ENCODE data around the gene PLAC1.

The PLAC1 gene

GRCh38 chrX:134654398-134655012, 3.8 kb downstream of the PLAC1 start:
- no peak for TF ChIP-seq CTCF (conservative IDR thresholded peaks at IDR 0.05)
- H3K27ac ChIP-seq = no peak overlapping the region

GRCh38 chrX:134653835-134654234, 4.4 kb downstream of the PLAC1 start:
- no peak for TF ChIP-seq CTCF (conservative IDR thresholded peaks at IDR 0.05)
- H3K27ac ChIP-seq = no peak overlapping the region

GRCh38 chrX:134650701-134651100, 7.6 kb downstream of the PLAC1 start:
- H3K27ac ChIP-seq = no peak overlapping the region
- no peak for TF ChIP-seq CTCF (conservative IDR thresholded peaks at IDR 0.05)

- H3K27ac ChIP-seq = no peak overlapping the region
- TF ChIP-seq CTCF (conservative IDR thresholded peaks at IDR 0.05) = no peak
These were observed 8.5 kb downstream of the PLAC1 start for GRCh38 chrX:134649770-134650169.

GRCh38 chrX:134647477-134647877, 10.8 kb downstream of the PLAC1 start:
- no peak overlapping the region for H3K27ac ChIP-seq
- no peak for TF ChIP-seq CTCF (conservative IDR thresholded peaks at IDR 0.05)

- H3K27ac ChIP-seq = no peak overlapping the region
- no peak for TF ChIP-seq CTCF (conservative IDR thresholded peaks at IDR 0.05)
These were observed 11.6 kb downstream of the PLAC1 start for GRCh38 chrX:134646691-134647090.

GRCh38 chrX:134645936-134646543, 12.2 kb downstream of the PLAC1 start:
- no peak overlapping the region for H3K27ac ChIP-seq
- TF ChIP-seq CTCF (conservative IDR thresholded peaks at IDR 0.05) = no peak
